GM08714 (cell line): Measurements from ENCODE around the gene HACD3.
"Not testable (repeated sequence)": the region's sequence is repeated elsewhere in the genome, so short reads cannot be mapped to it uniquely, and the experiment has no call there.

Experiments
- H3K4me3 ChIP-seq: fragments of 200-500 bp; sonication (Bioruptor generic); 2 replicates; pipeline ENCODE4 v1.5.1; 2014; ENCODE audit warnings: mild to moderate bottlenecking, low read length, inconsistent platforms
- ZNF274 ChIP-seq: IDR thresholded peaks from 2 replicates; pipeline ENCODE4 v1.6.1; 2012; ENCODE audit warnings: mild to moderate bottlenecking, low read depth, low read length

Gene HACD3

DNA sequence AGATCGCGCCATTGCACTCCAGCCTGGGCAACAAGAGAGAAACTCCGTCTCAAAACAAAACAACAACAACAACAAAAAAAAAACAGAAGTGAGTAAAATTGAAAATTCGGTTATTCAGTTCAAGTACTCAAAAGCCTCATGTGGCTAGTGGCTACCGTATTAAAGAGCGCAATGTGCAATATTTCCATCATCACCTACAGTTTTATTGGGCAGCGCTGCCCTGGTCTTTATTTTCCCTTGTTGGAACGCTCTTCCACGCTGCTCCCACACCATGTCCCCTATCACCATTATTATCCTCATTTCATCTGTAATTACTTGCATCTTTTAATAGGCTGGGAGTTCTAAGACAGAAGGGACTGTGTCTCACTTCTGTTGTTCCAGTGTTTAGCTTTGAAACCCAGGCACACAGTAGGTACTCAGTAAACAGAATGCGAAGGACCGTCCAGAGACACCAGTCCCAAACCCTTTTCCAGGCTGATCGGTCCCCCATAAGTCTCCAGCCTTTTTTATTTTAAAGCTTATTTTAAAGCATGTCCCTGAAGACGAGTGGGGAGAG lies 423 bp upstream of the HACD3 start:
- TF ChIP-seq ZNF274, result no peak
- H3K4me3 ChIP-seq, result peak overlapping the region; percentile 96

GRCh38 chr15:65532738-65533051 lies 2.4 kb downstream of the HACD3 start:
- H3K4me3 ChIP-seq, result no peak overlapping the region

GRCh38 chr15:65533057-65533756 lies 2.9 kb downstream of the HACD3 start:
- no peak overlapping the region for H3K4me3 ChIP-seq
- no peak for TF ChIP-seq ZNF274

More at GRCh38 chr15:65532738-65533051, 2.4 kb downstream of the HACD3 start:
- TF ChIP-seq ZNF274, result no peak

GRCh38 chr15:65535192-65535591 lies 4.9 kb downstream of the HACD3 start:
- H3K4me3 ChIP-seq, result no peak overlapping the region
- TF ChIP-seq ZNF274, result no peak

DNA sequence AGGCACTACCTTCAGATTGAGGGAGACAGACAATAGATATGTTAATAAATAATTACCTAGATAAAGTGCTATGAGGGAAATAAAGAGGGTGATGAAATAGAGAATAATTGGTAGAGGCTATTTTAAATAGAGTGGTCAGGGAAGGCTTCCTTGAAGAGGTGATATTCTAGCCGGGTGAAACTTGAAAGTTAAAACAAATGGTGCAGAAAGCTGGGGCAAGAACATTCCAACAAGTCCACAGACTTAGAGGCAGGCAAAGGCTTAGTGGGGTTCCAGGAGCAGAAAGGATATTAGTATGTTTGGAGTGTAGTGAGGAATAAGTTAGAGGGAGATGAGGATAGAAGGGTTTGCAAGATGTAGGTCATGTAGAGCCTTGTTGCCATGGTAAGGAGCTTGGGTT lies 10.1 kb downstream of the HACD3 start:
- TF ChIP-seq ZNF274, result no peak
- no peak overlapping the region for H3K4me3 ChIP-seq

GRCh38 chr15:65541231-65541820 lies 11.1 kb downstream of the HACD3 start:
- TF ChIP-seq ZNF274, result no peak
- H3K4me3 ChIP-seq, result no peak overlapping the region

- no peak overlapping the region for H3K4me3 ChIP-seq
- no peak for TF ChIP-seq ZNF274
These were observed 17.6 kb downstream of the HACD3 start for GRCh38 chr15:65547841-65548240.

DNA sequence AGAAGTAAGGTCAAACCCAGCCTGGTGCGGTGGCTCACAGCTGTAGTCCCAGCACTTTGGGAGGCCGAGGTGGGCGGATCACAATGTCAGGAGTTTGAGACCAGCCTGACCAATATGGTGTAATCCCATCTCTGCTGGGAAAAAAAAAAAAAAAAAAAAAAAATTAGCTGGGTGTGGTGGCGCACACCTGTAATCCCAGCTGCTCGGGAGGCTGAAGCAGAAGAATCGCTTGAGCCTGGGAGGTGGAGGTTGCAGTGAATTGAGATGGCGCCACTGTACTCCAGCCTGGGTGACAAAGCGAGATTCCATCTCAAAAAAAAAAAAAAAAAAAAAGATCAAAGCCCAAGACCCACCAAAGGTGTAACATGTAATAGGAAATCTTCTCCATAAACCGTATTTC lies 19.0 kb downstream of the HACD3 start:
- H3K4me3 ChIP-seq, result not testable (repeated sequence)

GRCh38 chr15:65550681-65551098 lies 20.4 kb downstream of the HACD3 start:
- no peak overlapping the region for H3K4me3 ChIP-seq
- TF ChIP-seq ZNF274, result no peak

DNA sequence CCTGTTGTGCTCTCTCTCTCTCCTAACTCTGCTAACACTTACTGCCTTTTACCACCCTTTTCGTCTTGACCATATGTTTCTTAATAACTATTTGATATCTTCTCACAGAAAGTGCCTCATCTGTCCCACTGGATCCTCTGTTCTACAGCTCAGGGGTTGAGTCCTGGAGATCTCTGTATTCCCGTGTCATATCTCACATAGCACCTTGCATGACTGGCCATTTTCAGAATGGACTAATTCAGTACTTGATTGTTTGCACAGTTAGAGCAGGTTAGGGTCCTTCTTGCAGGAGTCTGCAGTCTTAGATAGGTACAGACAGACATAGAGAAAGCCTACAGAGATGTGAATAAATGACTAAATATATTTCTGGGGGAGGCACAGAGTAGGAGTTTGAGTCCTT lies 20.9 kb downstream of the HACD3 start:
- TF ChIP-seq ZNF274, result no peak

GRCh38 chr15:65552851-65553250 lies 22.6 kb downstream of the HACD3 start:
- H3K4me3 ChIP-seq, result not testable (repeated sequence)

More for the DNA sequence above, 20.9 kb downstream of the HACD3 start:
- no peak overlapping the region for H3K4me3 ChIP-seq

- no peak for TF ChIP-seq ZNF274
- H3K4me3 ChIP-seq, result no peak overlapping the region
These were observed 23.4 kb downstream of the HACD3 start for GRCh38 chr15:65553691-65554090.

DNA sequence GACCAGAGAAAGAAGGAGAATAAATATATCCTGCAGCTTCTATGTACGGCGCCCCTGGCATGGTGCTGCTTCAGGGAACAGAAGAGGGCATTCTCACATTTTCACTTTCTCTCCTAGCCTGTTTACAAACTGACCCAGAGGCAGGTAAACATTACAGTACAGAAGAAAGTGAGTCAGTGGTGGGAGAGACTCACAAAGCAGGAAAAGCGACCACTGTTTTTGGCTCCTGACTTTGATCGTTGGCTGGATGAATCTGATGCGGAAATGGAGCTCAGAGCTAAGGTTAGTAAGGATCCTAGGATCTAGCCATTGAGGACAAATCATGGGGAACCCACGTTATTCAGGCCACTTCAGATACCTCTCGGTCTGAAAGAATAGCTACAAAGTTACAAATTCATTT lies 26.4 kb downstream of the HACD3 start:
- TF ChIP-seq ZNF274, result no peak
- H3K4me3 ChIP-seq, result no peak overlapping the region

DNA sequence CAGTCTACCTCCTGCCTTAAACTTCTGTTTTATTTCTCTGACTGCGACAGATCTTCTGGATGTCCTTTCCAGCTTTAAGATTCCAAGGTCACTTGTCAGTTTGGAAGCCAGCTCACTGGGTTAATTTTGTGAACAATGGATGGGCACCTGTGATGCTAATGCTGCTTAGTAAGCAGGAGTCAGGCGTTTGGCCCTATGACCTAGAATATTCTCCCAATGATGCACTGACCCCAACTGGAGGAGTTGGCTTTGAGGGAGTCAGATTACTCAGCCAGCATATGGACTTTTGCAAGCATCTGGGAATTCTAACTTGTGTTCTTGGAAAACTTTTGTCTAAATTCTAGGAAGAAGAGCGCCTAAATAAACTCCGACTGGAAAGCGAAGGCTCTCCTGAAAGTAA lies 28.1 kb downstream of the HACD3 start:
- H3K4me3 ChIP-seq, result no peak overlapping the region
- TF ChIP-seq ZNF274, result no peak

GRCh38 chr15:65558997-65559760 lies 28.9 kb downstream of the HACD3 start:
- TF ChIP-seq ZNF274, result no peak
- no peak overlapping the region for H3K4me3 ChIP-seq
